B cell (primary cell): ENCODE results near the gene HOXB9. TPM values are rescaled to one million over a fixed set of nuclear protein-coding genes. Genes with fewer than 3 reads are reported as not detected.

Source experiments
- ATAC-seq: fragments of 200-7000 bp; cut with Tn5 transposase; one replicate; pipeline ENCODE4 v1.10.0; 2021; ENCODE audit warnings: low read depth, mild to moderate bottlenecking, moderate number of reproducible peaks, moderate library complexity
- CTCF ChIA-PET: fragments of 350-600 bp; sonication (Branson Sonifier 250); formaldehyde crosslinking; loops from one replicate; lab custom pipeline; 2021; ENCODE audit warnings: antibody characterized with exemption, inconsistent platforms; lab: Charles Lee
- POLR2A ChIA-PET: fragments of 350-600 bp; sonication (Branson Sonifier 250); formaldehyde crosslinking; loops from one replicate; lab custom pipeline; 2021; ENCODE audit warnings: antibody characterized with exemption; lab: Charles Lee
- DNase-seq: peaks from one replicate; pipeline ENCODE4 v3.0.0; 2013
- H2AFZ ChIP-seq: 2 replicates; pipeline ENCODE4 v1.6.1; 2012; ENCODE audit warnings: mild to moderate bottlenecking, low read depth, low read length; ENCODE audit not compliant: insufficient read depth, poor library complexity, severe bottlenecking
- H3K27ac ChIP-seq, 2 donors: 1 replicate in 1 of 2; 2 replicates in 1 of 2; pipeline ENCODE4 v1.5.1; 2012 to 2013; ENCODE audit warnings: low read length in 2 of 2, mild to moderate bottlenecking in 2 of 2, moderate library complexity in 1 of 2
- H3K27me3 ChIP-seq, 4 experiments: fragments of 200-600 bp in 1 of 4; sonication (generic) in 1 of 4; replicated peaks in 1 of 4; 1 replicate in 2 of 4; 2 replicates in 2 of 4; pipeline versions ENCODE4 v1.6.1 to v1.7.0; 2013 to 2016; ENCODE audit warnings: low read length in 3 of 4, mild to moderate bottlenecking in 2 of 4, mixed read lengths in 1 of 4, moderate library complexity in 1 of 4; ENCODE audit not compliant: insufficient read depth in 4 of 4, control insufficient read depth in 3 of 4; ENCODE audit errors: control extremely low read depth in 1 of 4
- H3K36me3 ChIP-seq, 2 experiments: replicated peaks in 1 of 2; 1 replicate in 1 of 2; 2 replicates in 1 of 2; pipeline versions ENCODE4 v1.6.1 to v1.7.1; 2013; ENCODE audit warnings: low read length in 1 of 2; ENCODE audit not compliant: insufficient read depth in 2 of 2, control insufficient read depth in 1 of 2; ENCODE audit errors: control extremely low read depth in 1 of 2, extremely low read depth in 1 of 2
- H3K4me1 ChIP-seq, 2 donors: fragments of 200-600 bp in 1 of 2; sonication (generic) in 1 of 2; 1 replicate in 1 of 2; 2 replicates in 1 of 2; pipeline versions ENCODE4 v1.5.1 to v1.6.1; 2013 to 2017; ENCODE audit warnings: low read length in 2 of 2; ENCODE audit not compliant: control insufficient read depth in 2 of 2, insufficient read depth in 2 of 2
- H3K4me2 ChIP-seq: replicated peaks from 2 replicates; pipeline ENCODE3; 2012; ENCODE audit warnings: mild to moderate bottlenecking, low read depth, low read length; ENCODE audit not compliant: poor library complexity, severe bottlenecking
- H3K4me3 ChIP-seq, 5 experiments: fragments of 200-600 bp in 1 of 5; sonication (generic) in 1 of 5; 1 replicate in 3 of 5; 2 replicates in 2 of 5; pipeline versions ENCODE4 v1.5.1 to v1.7.0; 2011 to 2016; ENCODE audit warnings: low read length in 4 of 5, mild to moderate bottlenecking in 4 of 5, low read depth in 2 of 5, control low read depth in 1 of 5, moderate library complexity in 1 of 5; ENCODE audit not compliant: insufficient read depth in 1 of 5; ENCODE audit errors: control extremely low read depth in 1 of 5, extremely low read depth in 1 of 5
- H3K79me2 ChIP-seq: fragments of 200-600 bp; sonication (generic); one replicate; pipeline ENCODE4 v1.6.0; 2016; ENCODE audit warnings: low read length; ENCODE audit not compliant: control insufficient read depth, insufficient read depth
- H3K9ac ChIP-seq: fragments of 200-600 bp; sonication (generic); 2 replicates; pipeline ENCODE4 v1.6.1; 2017; ENCODE audit warnings: mild to moderate bottlenecking, low read length, moderate library complexity
- H3K9me3 ChIP-seq, 3 donors: one replicate each; pipeline versions ENCODE4 v1.6.1 to v1.7.1; 2013; ENCODE audit warnings: low read length in 2 of 3; ENCODE audit not compliant: control insufficient read depth in 2 of 3, insufficient read depth in 1 of 3; ENCODE audit errors: control extremely low read depth in 1 of 3
- H4K20me1 ChIP-seq: 2 replicates; pipeline ENCODE4 v1.6.0; 2012; ENCODE audit warnings: mild to moderate bottlenecking, low read length; ENCODE audit not compliant: insufficient read depth, control insufficient read depth, poor library complexity, severe bottlenecking
- H3K27ac Mint-ChIP-seq: one replicate; pipeline ENCODE4 v1.8.0; 2021; ENCODE audit warnings: mixed read lengths
- H3K27me3 Mint-ChIP-seq: one replicate; pipeline ENCODE4 v1.8.0; 2021; ENCODE audit warnings: mixed read lengths
- H3K4me1 Mint-ChIP-seq: one replicate; pipeline ENCODE4 v1.8.0; 2021; ENCODE audit warnings: mixed read lengths
- H3K4me3 Mint-ChIP-seq: one replicate; pipeline ENCODE4 v1.8.0; 2021; ENCODE audit warnings: mixed read lengths
- H3K9me3 Mint-ChIP-seq: one replicate; pipeline ENCODE4 v1.8.0; 2022; ENCODE audit warnings: mixed read lengths; ENCODE audit not compliant: insufficient read depth
- EZH2 ChIP-seq: IDR thresholded peaks from 2 replicates; pipeline ENCODE4 v1.6.1; 2012; ENCODE audit warnings: borderline replicate concordance, low read depth, mild to moderate bottlenecking, moderate library complexity, low read length; ENCODE audit not compliant: insufficient read depth, poor library complexity, severe bottlenecking
- WGBS: methylation state at CpG from one replicate; pipeline ENCODE4 v1.1.5; 2013; ENCODE audit warnings: missing lambda C conversion rate; ENCODE audit not compliant: insufficient coverage; 5-methylcytosine and 5-hydroxymethylcytosine counted together
- intact Hi-C: fragments of 100-400 bp; cut with micrococcal nuclease; formaldehyde crosslinking; loops from one replicate; pipeline ENCODE4 v1.10.0; 2022
- polyA plus RNA-seq: library from polyadenylated mRNA; depleted of rRNA; stranded (reverse); fragments of >200 nt; gene quantifications from 2 replicates; pipeline ENCODE4 v1.2.3, GENCODE V29; 2012
- total RNA-seq, 2 donors: library from RNA; stranded (reverse); fragments of 120-200 nt in 1 of 2; gene quantifications; 1 replicate in 1 of 2; 2 replicates in 1 of 2; pipeline versions ENCODE4 v1.2.3 to v1.2.4, GENCODE V29; 2013 to 2022
- TF ChIP-seq, protein P1 (sequence below): fragments of 200-600 bp; IDR thresholded peaks from one replicate; pipeline ENCODE4 v1.8.0; 2022; ENCODE audit warnings: antibody characterized with exemption, mild to moderate bottlenecking

The HOXB9 gene
- total and polyA plus RNA-seq, 2 donors (not counting 1 experiment from before 2014, with no cell fraction given): 0.07 TPM; not detected in 1

DNA sequence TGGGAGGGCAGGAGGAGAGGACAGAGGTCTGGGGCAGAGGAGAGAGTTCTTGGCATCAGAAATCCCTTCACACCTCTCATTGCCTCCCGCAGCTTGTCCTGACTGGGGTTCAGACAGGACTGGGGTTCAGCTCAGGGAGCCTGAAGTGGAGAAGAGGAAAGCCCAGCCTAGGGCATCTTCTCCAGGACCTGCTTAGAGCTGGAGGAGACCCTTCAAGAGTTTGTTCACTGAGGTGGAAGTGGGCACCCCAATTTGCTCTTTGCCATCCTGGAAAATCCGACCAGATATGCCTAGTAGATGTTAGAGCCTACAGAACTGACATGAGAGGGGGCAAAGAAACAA, 38.1 kb downstream of the HOXB9 start:
- ATAC-seq (no peak), DNase-seq (no peak)
- POLR2A ChIA-PET: no interaction called here
- Mint-ChIP-seq H3K27me3 (peaks cover 96% of the 10 kb centered on the region), H3K27ac (no peak overlapping the region), H3K4me1 (peaks cover 40% of the 10 kb centered on the region), H3K9me3 (no peaks in the 10 kb centered on the region), H3K4me3 (no peak overlapping the region)
- TF ChIP-seq EZH2: no peak
- TF ChIP-seq, protein P1, sequence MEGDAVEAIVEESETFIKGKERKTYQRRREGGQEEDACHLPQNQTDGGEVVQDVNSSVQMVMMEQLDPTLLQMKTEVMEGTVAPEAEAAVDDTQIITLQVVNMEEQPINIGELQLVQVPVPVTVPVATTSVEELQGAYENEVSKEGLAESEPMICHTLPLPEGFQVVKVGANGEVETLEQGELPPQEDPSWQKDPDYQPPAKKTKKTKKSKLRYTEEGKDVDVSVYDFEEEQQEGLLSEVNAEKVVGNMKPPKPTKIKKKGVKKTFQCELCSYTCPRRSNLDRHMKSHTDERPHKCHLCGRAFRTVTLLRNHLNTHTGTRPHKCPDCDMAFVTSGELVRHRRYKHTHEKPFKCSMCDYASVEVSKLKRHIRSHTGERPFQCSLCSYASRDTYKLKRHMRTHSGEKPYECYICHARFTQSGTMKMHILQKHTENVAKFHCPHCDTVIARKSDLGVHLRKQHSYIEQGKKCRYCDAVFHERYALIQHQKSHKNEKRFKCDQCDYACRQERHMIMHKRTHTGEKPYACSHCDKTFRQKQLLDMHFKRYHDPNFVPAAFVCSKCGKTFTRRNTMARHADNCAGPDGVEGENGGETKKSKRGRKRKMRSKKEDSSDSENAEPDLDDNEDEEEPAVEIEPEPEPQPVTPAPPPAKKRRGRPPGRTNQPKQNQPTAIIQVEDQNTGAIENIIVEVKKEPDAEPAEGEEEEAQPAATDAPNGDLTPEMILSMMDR: no peak
- Histone ChIP-seq H3K79me2 (no peaks in the 10 kb centered on the region), H3K4me2 (no peak overlapping the region), H3K36me3 (no peaks in the 10 kb centered on the region), H3K9me3 (peaks cover 0 to 9% (median 0%) of the 10 kb centered on the region in 3 donors), H2AFZ (no peak overlapping the region), H3K4me1 (peaks cover 44 to 55% of the 10 kb centered on the region in 2 donors), H4K20me1 (peaks cover 4% of the 10 kb centered on the region), H3K9ac (no peak overlapping the region), H3K27ac (no peak overlapping the region), H3K4me3 (no peak overlapping the region), H3K27me3 (peaks cover 0 to 100% (median 87%) of the 10 kb centered on the region in 4 experiments)
- intact Hi-C loops: no loop called here
- CTCF ChIA-PET: interaction anchor here (0.9 to 3.2 kb wide), 10 partner anchors 9 to 328 kb away, joined by 3 to 13 read pairs (median 4); no protein-coding TSS in a partner anchor
- WGBS: 23% methylated on average over 1 of the region's 2 CpGs

DNA sequence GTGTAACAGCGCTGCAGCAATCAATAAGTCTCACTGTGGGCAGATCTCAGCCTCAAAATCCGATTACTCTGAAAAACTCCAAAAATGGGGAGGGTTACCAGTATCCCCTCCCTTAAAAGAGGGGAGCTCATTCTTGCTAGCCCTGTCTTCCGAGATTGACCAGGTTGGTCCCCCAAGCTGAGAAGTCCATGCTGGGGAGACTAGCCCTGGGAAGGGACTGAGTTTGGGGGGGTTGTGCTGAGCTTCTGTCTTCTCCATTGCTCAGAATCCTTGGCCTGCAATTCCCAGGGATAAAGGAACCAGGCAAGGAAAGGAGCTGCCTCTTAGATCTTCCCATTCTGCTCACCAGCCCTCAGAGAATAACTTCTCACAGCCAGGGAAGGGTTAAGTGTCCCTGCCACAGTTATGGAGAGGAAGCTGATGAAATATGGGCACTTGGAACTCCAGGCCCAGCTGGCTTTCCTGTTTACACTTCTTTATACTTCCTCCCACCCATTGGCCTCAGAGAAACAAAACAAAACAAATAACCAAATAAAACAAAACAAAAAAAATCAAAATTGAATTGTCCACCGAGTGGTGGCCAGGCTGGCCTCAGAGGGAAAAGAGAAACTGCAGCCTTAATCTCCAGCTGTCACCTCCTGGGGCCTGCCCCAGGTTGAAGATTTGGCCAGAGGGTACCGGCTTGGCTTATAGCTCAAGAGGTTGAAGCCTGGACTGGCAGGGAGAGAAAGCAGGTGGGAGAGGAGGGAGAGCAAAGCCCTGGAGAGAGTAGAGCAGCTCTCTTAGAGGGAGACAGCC, 38.7 kb downstream of the HOXB9 start:
- H2AFZ ChIP-seq: no peak overlapping the region
- ChIA-PET CTCF (interaction anchor here (0.6 to 3.2 kb wide), 12 partner anchors 10 to 327 kb away, joined by 3 to 13 read pairs (median 3); no protein-coding TSS in a partner anchor), POLR2A (no interaction called here)
- H3K27me3 Mint-ChIP-seq: peaks cover 96% of the 10 kb centered on the region
- H3K4me2 ChIP-seq: no peak overlapping the region
- H3K4me1 Mint-ChIP-seq: peaks cover 38% of the 10 kb centered on the region
- peak overlapping the region; percentile 7 for H3K4me3 Mint-ChIP-seq
- H3K4me3 ChIP-seq: no peak overlapping the region
- no peaks in the 10 kb centered on the region for H3K79me2 ChIP-seq
- H3K36me3 ChIP-seq: no peaks in the 10 kb centered on the region
- H3K4me1 ChIP-seq: peaks cover 41 to 55% of the 10 kb centered on the region in 2 donors
- peak overlapping the region; percentile 37 for H3K27ac Mint-ChIP-seq
- 32% methylated on average over 5 of the region's 5 CpGs for WGBS
- H3K27ac ChIP-seq: no peak overlapping the region
- no peaks in the 10 kb centered on the region for H3K9me3 Mint-ChIP-seq
- H3K27me3 ChIP-seq: peaks cover 0 to 100% (median 87%) of the 10 kb centered on the region in 4 experiments
- intact Hi-C loops: no loop called here
- H3K9me3 ChIP-seq: peaks cover 0 to 13% (median 0%) of the 10 kb centered on the region in 3 donors
- no peak for ATAC-seq
- TF ChIP-seq EZH2: no peak
- TF ChIP-seq, protein P1: no peak
- peaks cover 4% of the 10 kb centered on the region for H4K20me1 ChIP-seq
- no peak overlapping the region for H3K9ac ChIP-seq
- peak; percentile 18 for DNase-seq
